Measurements from ENCODE around the gene KRT80.

KRT80 gene

GRCh38 chr12:52130711-52131110 is 61.1 kb downstream of the KRT80 start:
- no peak for DNase-seq (ENCODE audit: low spot score)

- DNase-seq (ENCODE audit: low spot score) = no peak
These were observed 63.9 kb downstream of the KRT80 start for GRCh38 chr12:52127683-52128450.

- no peak for DNase-seq (ENCODE audit: low spot score)
These were observed 64.9 kb downstream of the KRT80 start for GRCh38 chr12:52126605-52127578.

- DNase-seq (ENCODE audit: low spot score) = no peak
These were observed 65.7 kb downstream of the KRT80 start for GRCh38 chr12:52126050-52126604.

- DNase-seq (ENCODE audit: low spot score) = peak; percentile 2
These were observed 66.3 kb downstream of the KRT80 start for GRCh38 chr12:52125476-52125900.

- DNase-seq (ENCODE audit: low spot score) = peak; percentile 39
These were observed 68.2 kb downstream of the KRT80 start for GRCh38 chr12:52123487-52124186.

GRCh38 chr12:52122904-52123303 is 68.9 kb downstream of the KRT80 start:
- DNase-seq (ENCODE audit: low spot score) = no peak

GRCh38 chr12:52122540-52122871 is 69.3 kb downstream of the KRT80 start:
- peak; percentile 1 for DNase-seq (ENCODE audit: low spot score)

- DNase-seq (ENCODE audit: low spot score) = peak; percentile 76
These were observed 69.8 kb downstream of the KRT80 start for GRCh38 chr12:52121824-52122539.

- DNase-seq (ENCODE audit: low spot score) = peak; percentile 1
These were observed 70.6 kb downstream of the KRT80 start for GRCh38 chr12:52120951-52121823.

- peak; percentile 81 for DNase-seq (ENCODE audit: low spot score)
These were observed 72.2 kb downstream of the KRT80 start for GRCh38 chr12:52119398-52120254.

All from germinal center (tissue), 1 donor.